AG09309 (cell line): ENCODE results near the gene TCF7.

Source experiments
- DNase-seq: peaks from one replicate; pipeline ENCODE4 v3.0.0-alpha.2; 2010; ENCODE audit warnings: low read depth
- H3K4me3 ChIP-seq: 2 replicates; pipeline ENCODE4 v1.5.1; 2011; ENCODE audit warnings: mild to moderate bottlenecking, low read depth, low read length, moderate library complexity; ENCODE audit not compliant: control insufficient read depth
- TF ChIP-seq, protein P1 (sequence below): IDR thresholded peaks from 2 replicates; pipeline ENCODE4 v1.5.1; 2011; ENCODE audit warnings: mild to moderate bottlenecking, low read depth, low read length, inconsistent platforms; ENCODE audit not compliant: insufficient read depth, control insufficient read depth; ENCODE audit errors: missing control alignments

TCF7 gene

DNA sequence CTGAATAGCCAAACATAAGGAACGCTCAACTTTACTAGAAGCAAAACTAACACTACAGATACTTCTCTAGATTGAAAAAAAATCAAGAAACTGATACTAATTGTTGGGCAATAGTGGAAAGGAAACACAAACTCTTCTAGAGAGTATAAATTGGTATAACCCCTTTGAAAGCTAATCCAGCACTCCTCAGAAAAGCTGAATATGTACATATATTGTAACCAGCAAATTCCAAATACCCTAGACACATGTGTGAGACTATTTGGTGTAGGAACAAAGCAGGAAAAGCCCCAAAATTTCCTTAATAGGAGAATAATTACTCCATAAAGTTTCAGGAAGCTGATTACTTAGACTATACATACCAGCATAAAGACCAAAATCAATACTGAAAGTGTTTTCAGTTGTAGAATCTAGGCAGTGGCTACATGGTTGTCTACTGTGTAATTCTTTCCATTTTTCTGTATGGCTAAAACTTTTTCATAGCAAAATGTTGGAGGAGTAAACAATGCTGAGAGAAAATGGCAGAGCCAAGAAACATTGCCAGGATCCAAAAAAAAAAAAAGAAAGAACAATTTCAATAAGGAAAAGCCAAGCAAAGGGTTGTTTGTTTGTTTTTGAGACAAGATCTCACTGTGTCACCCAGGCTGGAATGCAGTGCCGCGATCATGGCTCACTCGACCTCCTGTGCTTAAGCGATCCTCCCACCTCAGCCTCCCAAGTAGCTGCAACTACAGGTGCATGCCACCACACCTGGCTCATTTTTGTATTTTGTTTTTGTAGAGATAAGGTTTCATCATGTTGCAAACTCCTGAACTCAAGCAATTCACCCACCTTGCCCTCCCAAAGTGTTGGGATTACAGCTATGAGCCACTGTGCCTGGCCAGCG, 47.3 kb downstream of the TCF7 start:
- TF ChIP-seq, protein P1, sequence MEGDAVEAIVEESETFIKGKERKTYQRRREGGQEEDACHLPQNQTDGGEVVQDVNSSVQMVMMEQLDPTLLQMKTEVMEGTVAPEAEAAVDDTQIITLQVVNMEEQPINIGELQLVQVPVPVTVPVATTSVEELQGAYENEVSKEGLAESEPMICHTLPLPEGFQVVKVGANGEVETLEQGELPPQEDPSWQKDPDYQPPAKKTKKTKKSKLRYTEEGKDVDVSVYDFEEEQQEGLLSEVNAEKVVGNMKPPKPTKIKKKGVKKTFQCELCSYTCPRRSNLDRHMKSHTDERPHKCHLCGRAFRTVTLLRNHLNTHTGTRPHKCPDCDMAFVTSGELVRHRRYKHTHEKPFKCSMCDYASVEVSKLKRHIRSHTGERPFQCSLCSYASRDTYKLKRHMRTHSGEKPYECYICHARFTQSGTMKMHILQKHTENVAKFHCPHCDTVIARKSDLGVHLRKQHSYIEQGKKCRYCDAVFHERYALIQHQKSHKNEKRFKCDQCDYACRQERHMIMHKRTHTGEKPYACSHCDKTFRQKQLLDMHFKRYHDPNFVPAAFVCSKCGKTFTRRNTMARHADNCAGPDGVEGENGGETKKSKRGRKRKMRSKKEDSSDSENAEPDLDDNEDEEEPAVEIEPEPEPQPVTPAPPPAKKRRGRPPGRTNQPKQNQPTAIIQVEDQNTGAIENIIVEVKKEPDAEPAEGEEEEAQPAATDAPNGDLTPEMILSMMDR: no peak
- no peak for DNase-seq
- H3K4me3 ChIP-seq: no peak overlapping the region

DNA sequence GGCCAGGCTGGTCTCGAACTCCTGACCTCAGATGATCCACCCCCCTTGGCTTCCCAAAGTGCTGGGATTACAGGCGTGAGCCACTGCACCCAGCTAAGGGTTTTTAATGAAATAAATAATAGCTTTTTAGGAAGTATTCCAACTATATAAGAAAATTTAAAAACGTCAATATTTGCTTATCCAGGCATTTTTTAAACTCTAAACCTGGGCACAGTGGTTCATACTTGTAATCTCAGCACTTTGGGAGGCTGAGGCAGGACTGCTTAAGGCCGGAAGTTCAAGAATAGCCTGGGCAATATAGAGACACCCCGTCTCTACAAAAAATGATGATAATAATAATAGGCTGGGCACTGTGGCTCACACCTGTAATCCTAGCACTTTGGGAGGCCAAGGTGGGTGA, 48.1 kb downstream of the TCF7 start:
- no peak for DNase-seq
- TF ChIP-seq, protein P1: no peak
- no peak overlapping the region for H3K4me3 ChIP-seq

DNA sequence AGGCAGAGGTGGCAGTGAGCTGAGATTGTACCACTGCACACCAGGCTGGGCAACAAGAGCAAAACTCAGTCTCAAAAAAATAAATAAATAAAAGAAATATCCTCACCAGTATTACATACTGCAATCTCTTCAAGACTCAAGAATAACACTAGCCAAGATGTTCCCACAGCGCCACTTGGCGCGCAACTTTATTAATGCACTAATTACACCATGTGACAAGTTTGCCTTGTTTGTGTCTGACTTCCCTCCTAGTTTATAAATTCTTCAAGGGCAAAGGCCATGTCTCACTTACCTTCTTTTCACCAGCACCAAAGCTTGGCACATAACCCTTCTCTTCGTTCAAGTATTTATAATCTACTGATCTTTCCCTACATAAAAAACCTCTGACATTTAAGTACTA, 57.5 kb downstream of the TCF7 start:
- DNase-seq: no peak
- H3K4me3 ChIP-seq: no peak overlapping the region
- TF ChIP-seq, protein P1: no peak

DNA sequence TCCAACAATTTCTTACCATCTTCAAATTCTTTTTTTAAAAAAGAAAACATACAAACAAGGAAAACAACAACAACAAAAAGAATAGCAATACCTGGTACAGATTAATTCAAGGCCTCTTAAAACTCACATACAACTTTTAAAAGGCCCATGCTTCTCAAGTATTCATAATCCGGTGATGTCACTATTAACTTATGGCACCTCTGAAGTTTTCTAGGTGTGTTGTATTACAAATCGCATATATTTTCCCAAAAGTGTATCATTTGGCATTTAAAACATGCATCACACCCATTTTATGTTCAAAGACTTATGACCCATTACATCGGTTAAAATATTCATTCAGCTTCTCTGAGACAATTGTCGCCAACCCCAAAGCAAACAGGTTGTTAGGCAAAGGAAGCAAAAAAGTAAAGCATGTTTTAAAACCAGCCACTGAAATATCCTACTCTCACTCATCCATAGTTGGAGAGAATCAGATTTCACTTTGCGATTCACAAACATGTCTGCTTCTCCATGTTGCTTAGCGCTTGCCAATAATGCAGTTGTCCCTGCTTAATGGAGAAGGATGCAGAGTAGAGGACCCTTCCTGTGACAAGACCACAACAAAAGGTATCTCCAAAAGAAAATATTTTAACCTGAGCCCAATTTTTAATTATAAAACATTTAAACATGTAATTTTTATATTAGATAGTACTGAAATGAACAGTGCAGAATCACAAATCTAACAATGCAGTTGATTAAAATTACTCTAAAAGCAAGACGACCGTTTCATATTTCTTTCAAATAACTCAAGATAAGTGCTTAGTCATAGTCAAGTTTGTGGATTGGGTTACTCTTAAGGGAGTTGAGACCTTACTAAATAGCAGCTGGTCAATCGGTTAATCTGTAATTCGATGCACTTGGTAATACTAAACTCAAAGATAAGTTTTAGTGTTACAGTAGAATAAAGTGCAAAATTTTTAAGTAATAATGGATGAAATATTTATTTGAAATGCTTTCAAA, 60.7 kb downstream of the TCF7 start:
- H3K4me3 ChIP-seq: peak overlapping the region; percentile 88
- DNase-seq: no peak
- TF ChIP-seq, protein P1: no peak

DNA sequence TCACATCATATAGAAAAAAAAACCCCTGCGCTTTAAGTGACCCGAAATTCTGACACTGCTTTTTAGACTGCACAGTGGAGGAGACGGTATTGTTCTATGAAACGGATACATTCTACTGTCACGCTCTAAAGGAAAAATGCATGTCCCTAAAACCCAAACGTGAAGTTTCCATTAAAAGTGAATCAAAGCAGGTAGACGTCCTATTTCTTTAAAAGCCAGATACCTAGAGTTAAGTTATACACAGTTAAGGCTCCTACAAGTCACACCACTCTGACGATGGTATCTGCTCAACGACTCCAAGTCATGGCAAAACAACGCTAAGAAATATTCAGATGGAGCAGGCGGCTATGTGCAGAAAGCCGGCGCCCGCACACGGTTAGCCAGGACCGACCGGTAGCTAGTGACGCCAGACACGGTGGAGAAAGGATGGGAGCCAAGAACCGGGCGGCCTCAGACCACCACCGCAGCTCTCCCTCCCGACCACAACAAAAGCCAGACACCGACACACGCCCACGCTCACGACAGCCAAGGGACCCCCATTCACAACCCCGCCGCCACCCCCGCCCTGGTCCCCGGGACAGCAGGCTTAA, 61.5 kb downstream of the TCF7 start:
- DNase-seq: no peak
- TF ChIP-seq, protein P1: no peak

More for the DNA sequence above, 61.5 kb downstream of the TCF7 start:
- H3K4me3 ChIP-seq: peak overlapping the region; percentile 88
